ENCODE data around the gene ARHGEF6. TPM values are rescaled to one million over a fixed set of nuclear protein-coding genes. Genes with fewer than 3 reads are reported as not detected.
A peak's percentile ranks its signal among the peaks of the same experiment; 100 is the strongest.

The ARHGEF6 gene
- total RNA-seq, 2 donors from 2014 or later = 5.7 to 8.2 TPM

- ATAC-seq (no peak), DNase-seq (no peak)
- intact Hi-C loops (cut with DNase I) = no loop called here
- Histone ChIP-seq H3K9me3 (no peaks in the 10 kb centered on the region), H3K36me3 (replicated peaks in 1 of 2; ENCODE audit: insufficient read depth in 1 of 2, low read depth in 2 of 2) (no peaks in the 10 kb centered on the region), H3K4me1 (no peaks in the 10 kb centered on the region), H3K4me3 (no peak overlapping the region), H3K27ac (no peak overlapping the region), H3K27me3 (no peaks in the 10 kb centered on the region)
- TF ChIP-seq CTCF (IDR thresholded peaks at IDR 0.05) (no peak), POLR2A (IDR thresholded peaks at IDR 0.05) (no peak)
These were observed 68.0 kb downstream of the ARHGEF6 start for GRCh38 chrX:136712650-136713310.

- intact Hi-C loops (cut with DNase I) = no loop called here
- Histone ChIP-seq H3K27ac (no peak overlapping the region), H3K27me3 (no peaks in the 10 kb centered on the region), H3K36me3 (replicated peaks in 1 of 2; ENCODE audit: insufficient read depth in 1 of 2, low read depth in 2 of 2) (no peaks in the 10 kb centered on the region), H3K4me3 (no peak overlapping the region), H3K9me3 (no peaks in the 10 kb centered on the region), H3K4me1 (no peaks in the 10 kb centered on the region)
- ATAC-seq = no peak
- TF ChIP-seq CTCF (IDR thresholded peaks at IDR 0.05) = peak in 1 of 7 experiments; percentile 20
- TF ChIP-seq POLR2A (IDR thresholded peaks at IDR 0.05) = no peak
- WGBS, 2 donors = 50 to 54% methylated on average over 1 of the region's 1 CpG
- DNase-seq = peak in 2 of 4 donors; percentile 8 to 16
These were observed 69.6 kb downstream of the ARHGEF6 start for GRCh38 chrX:136711147-136711546.

- no peak for TF ChIP-seq POLR2A (IDR thresholded peaks at IDR 0.05)
- no peak for TF ChIP-seq CTCF (IDR thresholded peaks at IDR 0.05)
- ATAC-seq (no peak), DNase-seq (no peak)
- no peaks in the 10 kb centered on the region for H3K4me1 ChIP-seq
- 30 to 31% methylated on average over 2 of the region's 2 CpGs for WGBS, 2 donors
- no peaks in the 10 kb centered on the region for H3K9me3 ChIP-seq
- no peak overlapping the region for H3K4me3 ChIP-seq
- no peak overlapping the region for H3K27ac ChIP-seq
- no peaks in the 10 kb centered on the region for H3K27me3 ChIP-seq
- intact Hi-C loops (cut with DNase I) = no loop called here
- H3K36me3 ChIP-seq (replicated peaks in 1 of 2; ENCODE audit: insufficient read depth in 1 of 2, low read depth in 2 of 2) = no peaks in the 10 kb centered on the region
These were observed 70.3 kb downstream of the ARHGEF6 start for GRCh38 chrX:136710325-136710951.

- WGBS, 2 donors = 33% methylated on average over 1 of the region's 1 CpG
- H3K27ac ChIP-seq = no peak overlapping the region
- DNase-seq = no peak
- no peaks in the 10 kb centered on the region for H3K9me3 ChIP-seq
- H3K4me1 ChIP-seq = no peaks in the 10 kb centered on the region
- no peak overlapping the region for H3K4me3 ChIP-seq
- ATAC-seq = no peak
- intact Hi-C loops (cut with DNase I) = no loop called here
- peak in 4 of 7 experiments; percentile 15 to 34 (median 25) for TF ChIP-seq CTCF (IDR thresholded peaks at IDR 0.05)
- no peak for TF ChIP-seq POLR2A (IDR thresholded peaks at IDR 0.05)
- H3K36me3 ChIP-seq (replicated peaks in 1 of 2; ENCODE audit: insufficient read depth in 1 of 2, low read depth in 2 of 2) = no peaks in the 10 kb centered on the region
- no peaks in the 10 kb centered on the region for H3K27me3 ChIP-seq
These were observed 72.4 kb downstream of the ARHGEF6 start for GRCh38 chrX:136708348-136708747.

- Histone ChIP-seq H3K27me3 (no peaks in the 10 kb centered on the region), H3K4me1 (no peaks in the 10 kb centered on the region), H3K36me3 (replicated peaks in 1 of 2; ENCODE audit: insufficient read depth in 1 of 2, low read depth in 2 of 2) (no peaks in the 10 kb centered on the region), H3K4me3 (no peak overlapping the region), H3K27ac (no peak overlapping the region), H3K9me3 (no peaks in the 10 kb centered on the region)
- DNase-seq (no peak), ATAC-seq (no peak)
- intact Hi-C loops (cut with DNase I) = no loop called here
- TF ChIP-seq POLR2A (IDR thresholded peaks at IDR 0.05) = no peak
- no peak for TF ChIP-seq CTCF (IDR thresholded peaks at IDR 0.05)
- 50 to 80% methylated on average over 1 of the region's 1 CpG for WGBS, 2 donors
These were observed 83.6 kb downstream of the ARHGEF6 start for GRCh38 chrX:136697156-136697555.
